Femur (tissue), 1 donor: ENCODE measurements around the gene KANK4.

ENCODE experiments used
- DNase-seq: peaks from one replicate; pipeline ENCODE4 v3.0.0-alpha.2; 2017

KANK4 gene

GRCh38 chr1:62194651-62195544 is 124.3 kb downstream of the KANK4 start, which contains the start of gene L1TD1:
L1TD1 (plus strand) TSS chr1:62194849; CDS start chr1:62206629, 11,780 bp downstream.
- peak; percentile 35 for DNase-seq

- no peak for DNase-seq
Measured at GRCh38 chr1:62188111-62188510, 131.1 kb downstream of the KANK4 start.

GRCh38 chr1:62187548-62187947 is 131.7 kb downstream of the KANK4 start:
- no peak for DNase-seq
